GM12878 (cell line): ENCODE data around the gene NHEJ1. TPM values are rescaled to one million over a fixed set of nuclear protein-coding genes. Genes with fewer than 3 reads are reported as not detected.

Experiments
- ATAC-seq: fragments of 200-7000 bp; cut with Tn5 transposase; 3 replicates; pipeline ENCODE4 v1.9.1; 2020; ENCODE audit warnings: mild to moderate bottlenecking, moderate library complexity
- BruUV-seq: library from RNA; stranded (reverse); fragments of 400-500 nt; replicated peaks from 2 replicates; lab custom pipeline; 2021; lab: Mats Ljungman, UMichigan
- CTCF ChIA-PET: fragments of 300-600 bp; sonication (Branson Sonifier 250); formaldehyde crosslinking; extraction: SDS; loops from one replicate; lab custom pipeline; 2021; ENCODE audit warnings: inconsistent platforms; lab: Yijun Ruan, JAX
- POLR2A ChIA-PET: fragments of 350-600 bp; formaldehyde crosslinking; extraction: SDS; loops from one replicate; lab custom pipeline; 2021; ENCODE audit warnings: inconsistent platforms; lab: Charles Lee
- RAD21 ChIA-PET: fragments of 300-600 bp; sonication (Branson Sonifier 250); formaldehyde crosslinking; loops from one replicate; lab custom pipeline; 2023; ENCODE audit warnings: antibody characterized with exemption; ENCODE audit not compliant: unreplicated experiment; lab: Charles Lee
- SMC1A ChIA-PET: fragments of 300-600 bp; sonication (Branson Sonifier 250); formaldehyde crosslinking; loops from one replicate; lab custom pipeline; 2023; ENCODE audit not compliant: unreplicated experiment, uncharacterized antibody; lab: Charles Lee
- DNase-seq: peaks from one replicate; pipeline ENCODE4 v3.0.0-alpha.2; 2011; ENCODE audit warnings: low read depth, low spot score
- FAIRE-seq: peaks from 3 replicates; lab custom pipeline; 2011; peaks lifted over from hg19 to GRCh38; lab: Jason Lieb, UNC
- H2AFZ ChIP-seq: 2 replicates; pipeline ENCODE4 v1.6.0; 2011; ENCODE audit warnings: low read depth, low read length, control low read depth; ENCODE audit not compliant: control insufficient read depth
- H3K27ac ChIP-seq: 2 replicates; pipeline ENCODE4 v1.5.1; 2011; ENCODE audit warnings: control low read depth; ENCODE audit not compliant: control insufficient read depth, insufficient read depth
- H3K27me3 ChIP-seq, 2 experiments: replicated peaks in 1 of 2; 2 replicates each; pipeline versions ENCODE4 v1.6.0 to v1.6.1; 2011; ENCODE audit warnings: low read length in 1 of 2; ENCODE audit not compliant: control insufficient read depth in 2 of 2, insufficient read depth in 2 of 2
- H3K36me3 ChIP-seq, 2 experiments: 2 replicates each; pipeline ENCODE4 v1.5.1; 2011; ENCODE audit warnings: low read length in 1 of 2; ENCODE audit not compliant: control insufficient read depth in 2 of 2, insufficient read depth in 2 of 2
- H3K4me1 ChIP-seq: 2 replicates; pipeline ENCODE4 v1.6.1; 2011; ENCODE audit warnings: mild to moderate bottlenecking, low read length, moderate library complexity, mixed read lengths; ENCODE audit not compliant: control insufficient read depth, insufficient read depth
- H3K4me2 ChIP-seq: 2 replicates; pipeline ENCODE4 v1.6.0; 2011; ENCODE audit warnings: control low read depth; ENCODE audit not compliant: control insufficient read depth, insufficient read depth
- H3K4me3 ChIP-seq: fragments of 200-600 bp; sonication (generic); 2 replicates; pipeline ENCODE4 v1.5.1; 2016
- H3K79me2 ChIP-seq: 2 replicates; pipeline ENCODE4 v1.6.0; 2011; ENCODE audit warnings: low read length; ENCODE audit not compliant: control insufficient read depth, insufficient read depth
- H3K9ac ChIP-seq: 2 replicates; pipeline ENCODE4 v1.8.0; 2011; ENCODE audit warnings: low read length, control low read depth, mixed read lengths; ENCODE audit not compliant: control insufficient read depth, insufficient read depth
- H3K9me3 ChIP-seq: replicated peaks from 3 replicates; pipeline ENCODE4 v1.5.1; 2011; ENCODE audit warnings: mild to moderate bottlenecking, low read length; ENCODE audit not compliant: control insufficient read depth, insufficient read depth
- H4K20me1 ChIP-seq: 2 replicates; pipeline ENCODE4 v1.6.0; 2011; ENCODE audit not compliant: control insufficient read depth, insufficient read depth
- CBX3 ChIP-seq: fragments of 200-600 bp; sonication (generic); IDR thresholded peaks from 2 replicates; pipeline ENCODE4 v1.6.1; 2016; ENCODE audit warnings: low read depth, borderline replicate concordance
- CHD1 ChIP-seq: IDR thresholded peaks from 2 replicates; pipeline ENCODE4 v1.6.1; 2012; ENCODE audit warnings: low read depth, low read length, improper control_type of control experiment
- E2F4 ChIP-seq: IDR thresholded peaks from 2 replicates; pipeline ENCODE4 v1.6.1; 2012; ENCODE audit warnings: low read depth, low read length, improper control_type of control experiment
- E4F1 ChIP-seq: fragments of 450-650 bp; IDR thresholded peaks from 2 replicates; pipeline ENCODE4 v1.6.1; 2018; ENCODE audit warnings: borderline replicate concordance, mild to moderate bottlenecking; ENCODE audit not compliant: partially characterized antibody
- EP300 ChIP-seq, 2 experiments: fragments of 150-350 bp in 1 of 2; IDR thresholded peaks; 2 replicates each; pipeline ENCODE4 v1.6.1; 2011 to 2012; ENCODE audit warnings: low read depth in 2 of 2, low read length in 2 of 2, borderline replicate concordance in 1 of 2, improper control_type of control experiment in 1 of 2, inconsistent platforms in 1 of 2; ENCODE audit not compliant: control insufficient read depth in 1 of 2
- ESRRA ChIP-seq: IDR thresholded peaks from 2 replicates; pipeline ENCODE4 v1.6.1; 2012; ENCODE audit warnings: mild to moderate bottlenecking, low read length, improper control_type of control experiment
- EZH2 ChIP-seq: IDR thresholded peaks from 2 replicates; pipeline ENCODE4 v1.6.1; 2012; ENCODE audit warnings: low read depth, mild to moderate bottlenecking, control low read depth, inconsistent platforms, low read length, borderline replicate concordance; ENCODE audit not compliant: control insufficient read depth
- GABPA ChIP-seq: IDR thresholded peaks from 2 replicates; pipeline ENCODE4 v1.6.1; 2014; ENCODE audit warnings: antibody characterized with exemption, low read depth, mild to moderate bottlenecking, inconsistent platforms
- MAX ChIP-seq: IDR thresholded peaks from 2 replicates; pipeline ENCODE4 v1.6.1; 2012; ENCODE audit warnings: low read depth, low read length, improper control_type of control experiment
- NFIC ChIP-seq: IDR thresholded peaks from 2 replicates; pipeline ENCODE4 v1.6.1; 2012; ENCODE audit warnings: low read depth, mild to moderate bottlenecking, inconsistent platforms, low read length, moderate library complexity
- NFXL1 ChIP-seq: fragments of 450-650 bp; IDR thresholded peaks from 2 replicates; pipeline ENCODE4 v1.6.1; 2017; ENCODE audit warnings: antibody characterized with exemption, mild to moderate bottlenecking, borderline replicate concordance
- SIN3A ChIP-seq: IDR thresholded peaks from 2 replicates; pipeline ENCODE4 v1.6.1; 2012; ENCODE audit warnings: low read depth, low read length, improper control_type of control experiment
- SMAD5 ChIP-seq: IDR thresholded peaks from 2 replicates; pipeline ENCODE4 v1.6.1; 2016; ENCODE audit warnings: antibody characterized with exemption, low read depth
- SP1 ChIP-seq: IDR thresholded peaks from one replicate; pipeline ENCODE4 v1.6.1; 2011; ENCODE audit warnings: low read depth, low read length
- TBL1XR1 ChIP-seq: IDR thresholded peaks from 2 replicates; pipeline ENCODE4 v1.6.1; 2012; ENCODE audit warnings: low read depth, low read length, improper control_type of control experiment
- WGBS: methylation state at CpG from one replicate; pipeline ENCODE4 v1.1.6; 2016; ENCODE audit warnings: low lambda C conversion rate; ENCODE audit not compliant: insufficient replicate concordance, insufficient coverage; ENCODE audit errors: missing lambda C conversion rate; 5-methylcytosine and 5-hydroxymethylcytosine counted together
- in situ Hi-C: fragments of 300-500 bp; cut with MboI; formaldehyde crosslinking; loops from 9 replicates; pipeline ENCODE4 v1.14.3; 2018; ENCODE audit warnings: mixed read lengths
- intact Hi-C: fragments of 100-400 bp; cut with micrococcal nuclease; formaldehyde crosslinking; loops from one replicate; pipeline ENCODE4 v1.14.2; 2022; ENCODE audit not compliant: unreplicated experiment
- polyA plus RNA-seq, 11 experiments: library from polyadenylated mRNA; depleted of rRNA in 4 of 11; unstranded in 6 of 11; stranded (reverse) in 5 of 11; fragments of >200 nt; fragmentation: Nextera tagmentation in 4 of 11; fragmentation: Illumina TruSeq in 1 of 11; extraction: Ambion mirVana in 4 of 11; extraction: Trizol in 1 of 11; gene quantifications; 1 replicate in 1 of 11; 2 replicates in 10 of 11; pipeline versions ENCODE4 v1.2.1 to v1.2.3, GENCODE V29; 2011 to 2016; ENCODE audit warnings: inconsistent platforms in 2 of 11, missing spikeins in 2 of 11, low read depth in 1 of 11
- total RNA-seq, 4 experiments: library from RNA; depleted of rRNA in 3 of 4; stranded (reverse); fragments of >200 nt in 3 of 4; fragmentation: Illumina TruSeq in 1 of 4; extraction: Trizol in 1 of 4; gene quantifications; 2 replicates each; pipeline versions ENCODE4 v1.2.1 to v1.2.3, GENCODE V29; 2013 to 2021

NHEJ1 gene
- total and polyA plus RNA-seq, 10 of the 15 experiments (the other 5 are each of a cell fraction or from before 2014, with no cell fraction given): 11.8 to 20.2 (median 17.0) TPM

DNA sequence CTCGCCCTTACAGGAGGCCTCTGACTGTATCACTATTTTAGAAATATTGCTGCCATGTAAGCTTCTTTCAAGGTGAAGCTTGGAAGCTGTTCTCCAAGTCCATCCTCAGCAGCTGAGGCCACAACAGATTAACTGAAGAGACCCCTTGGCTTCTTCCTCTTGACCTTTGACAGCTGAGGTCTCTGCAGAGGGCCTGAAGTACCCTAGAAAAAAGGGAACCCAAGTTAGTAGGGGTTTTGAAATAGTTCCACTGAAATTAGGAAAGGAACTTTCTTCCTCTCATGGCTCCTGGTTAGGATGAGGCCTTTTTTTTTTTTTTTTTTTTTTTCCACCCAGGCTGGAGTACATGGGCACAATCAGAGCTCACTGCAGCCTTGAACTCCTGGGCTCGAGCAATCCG, 84.4 kb downstream of the NHEJ1 start:
- no peaks in the 10 kb centered on the region for H4K20me1 ChIP-seq
- H3K27ac ChIP-seq: no peak overlapping the region
- H3K36me3 ChIP-seq: peaks cover 0 to 5% of the 10 kb centered on the region in 2 experiments; a peak in 3 of 4 replicates
- H3K4me1 ChIP-seq: no peaks in the 10 kb centered on the region; the same call in 1 of the 2 replicates
- POLR2A ChIA-PET: interaction anchor here (0.6 to 0.7 kb wide), 3 partner anchors 20 to 805 kb away, joined by 4 to 10 read pairs (median 6); no protein-coding TSS in a partner anchor
- SMC1A ChIA-PET: interaction anchor here (0.7 to 7.3 kb wide), 4 partner anchors 14 to 78 kb away, joined by 3 to 115 read pairs (median 26); no protein-coding TSS in a partner anchor
- no peak overlapping the region for H3K9ac ChIP-seq
- no peak for DNase-seq
- in situ Hi-C loops: no loop called here
- no peak overlapping the region for H2AFZ ChIP-seq
- WGBS: 94% methylated on average over 2 of the region's 3 CpGs
- ATAC-seq: no peak
- no peaks in the 10 kb centered on the region for H3K79me2 ChIP-seq
- TF ChIP-seq SIN3A (no peak), E4F1 (no peak), CBX3 (no peak), SP1 (no peak), TBL1XR1 (no peak), CHD1 (no peak), SMAD5 (no peak), GABPA (no peak), EZH2 (no peak), MAX (no peak), NFIC (no peak), E2F4 (no peak), NFXL1 (no peak), EP300 (IDR thresholded peaks at IDR 0.05; ENCODE audit: borderline replicate concordance in 1 of 2, control insufficient read depth in 1 of 2, low read depth in 2 of 2, low read length in 2 of 2) (no peak), ESRRA (no peak)
- FAIRE-seq: no peak
- CTCF ChIA-PET: interaction anchor here (1.6 to 26.8 kb wide), 7 partner anchors 11 to 75 kb away, joined by 3 to 365 read pairs (median 58); no protein-coding TSS in a partner anchor
- no peaks in the 10 kb centered on the region for H3K27me3 ChIP-seq
- no peak overlapping the region for H3K4me3 ChIP-seq
- BruUV-seq: no TSS peak
- H3K9me3 ChIP-seq: no peaks in the 10 kb centered on the region
- RAD21 ChIA-PET: interaction anchor here (1.0 kb wide), 1 partner anchor 43 kb away, joined by 3 read pairs; no protein-coding TSS in a partner anchor
- intact Hi-C loops: no loop called here
- H3K4me2 ChIP-seq: no peak overlapping the region
